Activated naive CD8-positive, alpha-beta T cell treated with anti-CD3 and anti-CD28 coated beads for 36 hours (primary cell): Measurements from ENCODE around the gene TASOR2. TPM values are rescaled to one million over a fixed set of nuclear protein-coding genes. Genes with fewer than 3 reads are reported as not detected.

ENCODE experiments used
- DNase-seq: peaks from one replicate; pipeline ENCODE4 v3.0.0; 2021
- H3K27ac Mint-ChIP-seq: one replicate; pipeline ENCODE4 v1.8.0; 2022; ENCODE audit warnings: mild to moderate bottlenecking, moderate library complexity, mixed read lengths
- H3K27me3 Mint-ChIP-seq: one replicate; pipeline ENCODE4 v1.8.0; 2022; ENCODE audit warnings: mild to moderate bottlenecking, mixed read lengths
- H3K36me3 Mint-ChIP-seq: one replicate; pipeline ENCODE4 v1.8.0; 2021; ENCODE audit warnings: mild to moderate bottlenecking, mixed read lengths
- H3K4me1 Mint-ChIP-seq: one replicate; pipeline ENCODE4 v1.8.0; 2021; ENCODE audit warnings: mixed read lengths
- H3K4me3 Mint-ChIP-seq: one replicate; pipeline ENCODE4 v1.8.0; 2022; ENCODE audit warnings: mild to moderate bottlenecking, moderate library complexity, mixed read lengths
- H3K9me3 Mint-ChIP-seq: one replicate; pipeline ENCODE4 v1.8.0; 2022; ENCODE audit warnings: mixed read lengths
- total RNA-seq, 2 experiments: library from RNA; stranded (reverse); gene quantifications; one replicate each; pipeline ENCODE4 v1.2.3, GENCODE V29; 2021

TASOR2 gene
- total RNA-seq, 2 experiments from 2014 or later = 63.4 to 63.9 TPM

GRCh38 chr10:5650664-5651387 is 33.8 kb upstream of the TASOR2 start:
- peaks cover 16% of the 10 kb centered on the region for H3K4me1 Mint-ChIP-seq
- H3K4me3 Mint-ChIP-seq = no peak overlapping the region
- no peaks in the 10 kb centered on the region for H3K9me3 Mint-ChIP-seq
- peaks cover 7% of the 10 kb centered on the region for H3K36me3 Mint-ChIP-seq
- H3K27me3 Mint-ChIP-seq = no peaks in the 10 kb centered on the region
- no peak overlapping the region for H3K27ac Mint-ChIP-seq
- DNase-seq = no peak

GRCh38 chr10:5651388-5651764 is 33.3 kb upstream of the TASOR2 start:
- H3K4me3 Mint-ChIP-seq = no peak overlapping the region
- no peaks in the 10 kb centered on the region for H3K9me3 Mint-ChIP-seq
- no peak for DNase-seq
- peaks cover 17% of the 10 kb centered on the region for H3K4me1 Mint-ChIP-seq
- H3K27me3 Mint-ChIP-seq = no peaks in the 10 kb centered on the region
- peaks cover 7% of the 10 kb centered on the region for H3K36me3 Mint-ChIP-seq
- H3K27ac Mint-ChIP-seq = no peak overlapping the region

- Mint-ChIP-seq H3K36me3 (peaks cover 5% of the 10 kb centered on the region), H3K4me1 (peaks cover 31% of the 10 kb centered on the region), H3K9me3 (no peaks in the 10 kb centered on the region), H3K4me3 (no peak overlapping the region), H3K27ac (no peak overlapping the region), H3K27me3 (no peaks in the 10 kb centered on the region)
- no peak for DNase-seq
Observed at GRCh38 chr10:5652746-5653145, 31.9 kb upstream of the TASOR2 start.

GRCh38 chr10:5654218-5654755 is 30.4 kb upstream of the TASOR2 start:
- Mint-ChIP-seq H3K27me3 (no peaks in the 10 kb centered on the region), H3K9me3 (no peaks in the 10 kb centered on the region), H3K27ac (no peak overlapping the region), H3K4me3 (no peak overlapping the region), H3K4me1 (peaks cover 32% of the 10 kb centered on the region), H3K36me3 (no peaks in the 10 kb centered on the region)
- DNase-seq = no peak

GRCh38 chr10:5655121-5655520 is 29.5 kb upstream of the TASOR2 start:
- H3K4me3 Mint-ChIP-seq = no peak overlapping the region
- H3K9me3 Mint-ChIP-seq = no peaks in the 10 kb centered on the region
- no peak for DNase-seq
- no peaks in the 10 kb centered on the region for H3K36me3 Mint-ChIP-seq
- no peaks in the 10 kb centered on the region for H3K27me3 Mint-ChIP-seq
- H3K27ac Mint-ChIP-seq = no peak overlapping the region
- H3K4me1 Mint-ChIP-seq = peaks cover 38% of the 10 kb centered on the region

GRCh38 chr10:5656737-5657579 is 27.7 kb upstream of the TASOR2 start:
- no peak overlapping the region for H3K27ac Mint-ChIP-seq
- H3K9me3 Mint-ChIP-seq = no peaks in the 10 kb centered on the region
- no peaks in the 10 kb centered on the region for H3K36me3 Mint-ChIP-seq
- no peak for DNase-seq
- H3K27me3 Mint-ChIP-seq = no peaks in the 10 kb centered on the region
- peak overlapping the region; percentile 23 for H3K4me3 Mint-ChIP-seq
- peaks cover 45% of the 10 kb centered on the region for H3K4me1 Mint-ChIP-seq

- Mint-ChIP-seq H3K4me3 (no peak overlapping the region), H3K27ac (no peak overlapping the region), H3K36me3 (no peaks in the 10 kb centered on the region), H3K9me3 (no peaks in the 10 kb centered on the region), H3K4me1 (peaks cover 45% of the 10 kb centered on the region), H3K27me3 (no peaks in the 10 kb centered on the region)
- DNase-seq = no peak
Observed at GRCh38 chr10:5658871-5659618, 25.6 kb upstream of the TASOR2 start.

- Mint-ChIP-seq H3K4me1 (peaks cover 39% of the 10 kb centered on the region), H3K4me3 (no peak overlapping the region), H3K36me3 (no peaks in the 10 kb centered on the region), H3K27ac (no peak overlapping the region), H3K9me3 (no peaks in the 10 kb centered on the region), H3K27me3 (no peaks in the 10 kb centered on the region)
- no peak for DNase-seq
Observed at GRCh38 chr10:5659702-5660528, 24.7 kb upstream of the TASOR2 start.

GRCh38 chr10:5661043-5661442 is 23.6 kb upstream of the TASOR2 start:
- Mint-ChIP-seq H3K36me3 (no peaks in the 10 kb centered on the region), H3K9me3 (no peaks in the 10 kb centered on the region), H3K27ac (no peak overlapping the region), H3K27me3 (no peaks in the 10 kb centered on the region), H3K4me3 (no peak overlapping the region), H3K4me1 (peaks cover 35% of the 10 kb centered on the region)
- no peak for DNase-seq

GRCh38 chr10:5662708-5663579 is 21.7 kb upstream of the TASOR2 start:
- no peak overlapping the region for H3K4me3 Mint-ChIP-seq
- H3K9me3 Mint-ChIP-seq = no peaks in the 10 kb centered on the region
- H3K4me1 Mint-ChIP-seq = peaks cover 26% of the 10 kb centered on the region
- no peak for DNase-seq
- no peaks in the 10 kb centered on the region for H3K27me3 Mint-ChIP-seq
- H3K27ac Mint-ChIP-seq = no peak overlapping the region
- H3K36me3 Mint-ChIP-seq = no peaks in the 10 kb centered on the region

- no peak overlapping the region for H3K4me3 Mint-ChIP-seq
- H3K36me3 Mint-ChIP-seq = no peaks in the 10 kb centered on the region
- no peak overlapping the region for H3K27ac Mint-ChIP-seq
- H3K4me1 Mint-ChIP-seq = peaks cover 26% of the 10 kb centered on the region
- no peaks in the 10 kb centered on the region for H3K9me3 Mint-ChIP-seq
- no peaks in the 10 kb centered on the region for H3K27me3 Mint-ChIP-seq
- DNase-seq = no peak
Observed at GRCh38 chr10:5663692-5664427, 20.8 kb upstream of the TASOR2 start.

- peaks cover 16% of the 10 kb centered on the region for H3K4me1 Mint-ChIP-seq
- H3K9me3 Mint-ChIP-seq = no peaks in the 10 kb centered on the region
- no peak for DNase-seq
- peak overlapping the region; percentile 78 for H3K4me3 Mint-ChIP-seq
- no peaks in the 10 kb centered on the region for H3K36me3 Mint-ChIP-seq
- peak overlapping the region; percentile 21 for H3K27ac Mint-ChIP-seq
- no peaks in the 10 kb centered on the region for H3K27me3 Mint-ChIP-seq
Observed at GRCh38 chr10:5665373-5666007, 19.1 kb upstream of the TASOR2 start.
